SU-DHL-6 (cell line): ENCODE measurements around the gene DLG2.
A peak's percentile ranks its signal among the peaks of the same experiment; 100 is the strongest.

ENCODE experiments used
- H2AFZ ChIP-seq: fragments of 200-600 bp; sonication (generic); 2 replicates; pipeline ENCODE4 v1.6.1; 2014; ENCODE audit warnings: low read depth, mild to moderate bottlenecking, moderate library complexity, mixed read lengths, antibody characterized with exemption, low read length; ENCODE audit not compliant: severe bottlenecking
- H3F3A ChIP-seq: fragments of 200-600 bp; shearing (Covaris generic); 2 replicates; pipeline ENCODE4 v1.6.0; 2016; ENCODE audit warnings: antibody characterized with exemption, mild to moderate bottlenecking; ENCODE audit not compliant: insufficient read depth
- H3K27ac ChIP-seq: fragments of 200-600 bp; sonication (generic); 2 replicates; pipeline ENCODE4 v1.5.1; 2016; ENCODE audit warnings: low read depth, mild to moderate bottlenecking, low read length, moderate library complexity, mixed read lengths
- H3K27me3 ChIP-seq: fragments of 200-600 bp; sonication (generic), shearing (Covaris generic); 2 replicates; pipeline ENCODE4 v1.6.0; 2014; ENCODE audit warnings: mild to moderate bottlenecking, low read length
- H3K36me3 ChIP-seq: fragments of 200-600 bp; sonication (generic); 2 replicates; pipeline ENCODE4 v1.6.1; 2014; ENCODE audit warnings: mild to moderate bottlenecking, low read length, mixed read lengths
- H3K4me2 ChIP-seq: fragments of 300-600, 200-600 bp; shearing (Covaris generic), sonication (generic); 2 replicates; pipeline ENCODE4 v1.6.0; 2014; ENCODE audit warnings: low read length, low read depth, mild to moderate bottlenecking; ENCODE audit not compliant: poor library complexity, severe bottlenecking
- H3K4me3 ChIP-seq: fragments of 200-600 bp; sonication (generic); 2 replicates; pipeline ENCODE4 v1.5.1; 2014; ENCODE audit warnings: antibody characterized with exemption, low read length, mild to moderate bottlenecking, mixed read lengths; ENCODE audit not compliant: insufficient read depth, poor library complexity, severe bottlenecking
- H3K79me2 ChIP-seq: fragments of 200-600 bp; sonication (generic); 2 replicates; pipeline ENCODE4 v1.6.1; 2014; ENCODE audit warnings: mild to moderate bottlenecking, low read length, moderate library complexity; ENCODE audit not compliant: insufficient read depth
- H3K9ac ChIP-seq: fragments of 200-600 bp; sonication (generic); 2 replicates; pipeline ENCODE4 v1.7.0; 2014; ENCODE audit warnings: mild to moderate bottlenecking, low read length
- H3K9me2 ChIP-seq: fragments of 200-600 bp; sonication (generic); replicated peaks from 2 replicates; pipeline ENCODE4 v1.6.1; 2014; ENCODE audit warnings: low read length; ENCODE audit not compliant: insufficient read depth
- H3K9me3 ChIP-seq: fragments of 200-600 bp; sonication (generic); 2 replicates; pipeline ENCODE4 v1.6.1; 2014; ENCODE audit warnings: low read length, mixed read lengths; ENCODE audit not compliant: insufficient read depth
- H4K20me1 ChIP-seq: fragments of 200-600 bp; sonication (generic); 2 replicates; pipeline ENCODE4 v1.6.1; 2014; ENCODE audit warnings: low read depth, mild to moderate bottlenecking, antibody characterized with exemption, low read length, moderate library complexity, mixed read lengths
- CTCF ChIP-seq: fragments of 200-600 bp; sonication (generic); IDR thresholded peaks from one replicate; pipeline ENCODE4 v1.5.1; 2017; ENCODE audit warnings: antibody characterized with exemption, mild to moderate bottlenecking, low read length, moderate library complexity; ENCODE audit not compliant: insufficient read depth, poor library complexity, severe bottlenecking
- EZH2phosphoT487 ChIP-seq: fragments of 200-600 bp; sonication (generic), shearing (Covaris generic); conservative IDR thresholded peaks from 2 replicates; pipeline ENCODE4 v1.6.1; 2018; ENCODE audit warnings: mild to moderate bottlenecking, antibody characterized with exemption, low read length, moderate library complexity, mixed read lengths

DLG2 gene

GRCh38 chr11:83813296-83813695 lies 1813.8 kb downstream of the DLG2 start:
- Histone ChIP-seq H2AFZ (no peak overlapping the region), H3K79me2 (no peaks in the 10 kb centered on the region), H3K4me2 (no peak overlapping the region), H4K20me1 (no peaks in the 10 kb centered on the region), H3K27me3 (no peaks in the 10 kb centered on the region), H3K27ac (no peak overlapping the region), H3K4me3 (no peak overlapping the region), H3K9ac (no peak overlapping the region), H3K36me3 (no peaks in the 10 kb centered on the region), H3F3A (no peaks in the 10 kb centered on the region), H3K9me3 (no peaks in the 10 kb centered on the region), H3K9me2 (no peaks in the 10 kb centered on the region)
- TF ChIP-seq EZH2phosphoT487 (no peak), CTCF (no peak)

GRCh38 chr11:83809274-83809673 lies 1817.9 kb downstream of the DLG2 start:
- Histone ChIP-seq H4K20me1 (no peaks in the 10 kb centered on the region), H3K4me2 (no peak overlapping the region), H3K9me2 (no peaks in the 10 kb centered on the region), H2AFZ (no peak overlapping the region), H3K79me2 (no peaks in the 10 kb centered on the region), H3K4me3 (no peak overlapping the region), H3K36me3 (no peaks in the 10 kb centered on the region), H3F3A (no peaks in the 10 kb centered on the region), H3K9me3 (no peaks in the 10 kb centered on the region), H3K27ac (no peak overlapping the region), H3K27me3 (no peaks in the 10 kb centered on the region), H3K9ac (no peak overlapping the region)
- no peak for TF ChIP-seq CTCF
- TF ChIP-seq EZH2phosphoT487 = no peak

GRCh38 chr11:83801799-83802198 lies 1825.3 kb downstream of the DLG2 start:
- H3F3A ChIP-seq = no peaks in the 10 kb centered on the region
- no peaks in the 10 kb centered on the region for H3K27me3 ChIP-seq
- no peak overlapping the region for H3K4me2 ChIP-seq
- H4K20me1 ChIP-seq = no peaks in the 10 kb centered on the region
- no peak overlapping the region for H2AFZ ChIP-seq
- H3K36me3 ChIP-seq = no peaks in the 10 kb centered on the region
- H3K79me2 ChIP-seq = no peaks in the 10 kb centered on the region
- no peak for TF ChIP-seq EZH2phosphoT487
- TF ChIP-seq CTCF = peak; percentile 14
- H3K9ac ChIP-seq = no peak overlapping the region
- no peaks in the 10 kb centered on the region for H3K9me2 ChIP-seq
- H3K4me3 ChIP-seq = no peak overlapping the region
- no peak overlapping the region for H3K27ac ChIP-seq
- H3K9me3 ChIP-seq = no peaks in the 10 kb centered on the region
